Non-pigmented ciliary epithelial cell (primary cell): Measurements from ENCODE around the gene CXCL10.
"Not testable (repeated sequence)": the region's sequence is repeated elsewhere in the genome, so short reads cannot be mapped to it uniquely, and the experiment has no call there.

Experiments
- DNase-seq: peaks from one replicate; pipeline ENCODE4 v3.0.0-alpha.2; 2010; ENCODE audit warnings: low read depth

Gene CXCL10

GRCh38 chr4:76023389-76023788 is at the start of gene CXCL10:
TSS of gene CXCL10 (minus strand) at chr4:76023497. CDS start at chr4:76023431, 66 bp downstream.
- DNase-seq: no peak

GRCh38 chr4:76072760-76073159 is 49.5 kb upstream of the CXCL10 start:
- no peak for DNase-seq

GRCh38 chr4:76067652-76068286 is 44.5 kb upstream of the CXCL10 start:
- DNase-seq: peak; percentile 37

- DNase-seq: no peak
These were observed 43.2 kb upstream of the CXCL10 start for GRCh38 chr4:76066546-76066945.

- no peak for DNase-seq
These were observed 38.7 kb upstream of the CXCL10 start for GRCh38 chr4:76061982-76062381.

GRCh38 chr4:76061421-76061820 is 38.1 kb upstream of the CXCL10 start:
- no peak for DNase-seq

- no peak for DNase-seq
These were observed 37.2 kb upstream of the CXCL10 start for GRCh38 chr4:76060506-76060905.

- DNase-seq: no peak
These were observed 36.5 kb upstream of the CXCL10 start for GRCh38 chr4:76059750-76060149.

GRCh38 chr4:76058888-76059426 is 35.7 kb upstream of the CXCL10 start:
- DNase-seq: no peak

- no peak for DNase-seq
These were observed 35.0 kb upstream of the CXCL10 start for GRCh38 chr4:76058302-76058701.

GRCh38 chr4:76055421-76055820 is 32.1 kb upstream of the CXCL10 start:
- DNase-seq: no peak

- no peak for DNase-seq
These were observed 31.7 kb upstream of the CXCL10 start for GRCh38 chr4:76055016-76055415.

- DNase-seq: no peak
These were observed 30.4 kb upstream of the CXCL10 start for GRCh38 chr4:76053730-76054129.

- DNase-seq: not testable (repeated sequence)
These were observed 27.3 kb upstream of the CXCL10 start for GRCh38 chr4:76050560-76051050.

- not testable (repeated sequence) for DNase-seq
These were observed 26.6 kb upstream of the CXCL10 start for GRCh38 chr4:76049860-76050416.

GRCh38 chr4:76044686-76045085 is 21.4 kb upstream of the CXCL10 start:
- DNase-seq: not testable (repeated sequence)

- not testable (repeated sequence) for DNase-seq
These were observed 20.0 kb upstream of the CXCL10 start for GRCh38 chr4:76043306-76043705.

GRCh38 chr4:76042241-76042998 is 19.1 kb upstream of the CXCL10 start:
- not testable (repeated sequence) for DNase-seq

GRCh38 chr4:76036855-76037254 is 13.6 kb upstream of the CXCL10 start:
- no peak for DNase-seq

- DNase-seq: no peak
These were observed 12.6 kb upstream of the CXCL10 start, which contains the start of gene CXCL11 for GRCh38 chr4:76035799-76036380. TSS of gene CXCL11 (minus strand) at chr4:76036070. CDS start at chr4:76035987, 83 bp downstream.

GRCh38 chr4:76035141-76035540 is 11.8 kb upstream of the CXCL10 start:
- no peak for DNase-seq

GRCh38 chr4:76029300-76029699 is 6.0 kb upstream of the CXCL10 start:
- no peak for DNase-seq
